HepG2 (cell line): ENCODE data around the gene ZNF280A. TPM values are rescaled to one million over a fixed set of nuclear protein-coding genes. Genes with fewer than 3 reads are reported as not detected.
A peak's percentile ranks its signal among the peaks of the same experiment; 100 is the strongest.

Experiments used
- GATA4 ChIP-seq: sonication (generic); IDR thresholded peaks from 2 replicates; pipeline ENCODE4 v1.6.1; 2016; ENCODE audit warnings: antibody characterized with exemption, low read depth, borderline replicate concordance
- MLXIP ChIP-seq: sonication (generic); formaldehyde crosslinking; IDR thresholded peaks from 2 replicates; pipeline ENCODE4 v1.9.0; 2021; ENCODE audit warnings: missing genetic modification reagents, borderline replicate concordance
- STAG1 ChIP-seq: sonication (generic); formaldehyde crosslinking; IDR thresholded peaks from 2 replicates; pipeline ENCODE4 v1.4.0; 2020; ENCODE audit warnings: missing genetic modification reagents
- TAF15 ChIP-seq: fragments of 200-400 bp; formaldehyde crosslinking; IDR thresholded peaks from one replicate; pipeline ENCODE4 v1.6.1; 2018; ENCODE audit warnings: mild to moderate bottlenecking, low read depth, low read length; ENCODE audit not compliant: poor library complexity, severe bottlenecking
- THYN1 ChIP-seq: sonication (generic); formaldehyde crosslinking; IDR thresholded peaks from 2 replicates; pipeline ENCODE4 v1.8.1; 2023; ENCODE audit warnings: low read depth, mild to moderate bottlenecking, moderate library complexity, missing genetic modification reagents, borderline replicate concordance
- ZNF407 ChIP-seq: sonication (generic); formaldehyde crosslinking; IDR thresholded peaks from one replicate; pipeline ENCODE4 v1.5.1; 2020; ENCODE audit warnings: mild to moderate bottlenecking, missing genetic modification reagents; ENCODE audit errors: not compliant biosample characterization
- polyA plus RNA-seq, 8 experiments: library from polyadenylated mRNA; depleted of rRNA in 3 of 8; stranded (reverse) in 7 of 8; unstranded in 1 of 8; fragments of >200 nt; fragmentation: Illumina TruSeq in 4 of 8; extraction: Trizol in 4 of 8; gene quantifications; 2 replicates each; pipeline versions ENCODE4 v1.2.1 to v1.2.3, GENCODE V29; 2011 to 2016; ENCODE audit warnings: low read depth in 4 of 8, missing spikeins in 1 of 8, mixed read lengths in 1 of 8; ENCODE audit not compliant: insufficient read depth in 1 of 8
- total RNA-seq, 5 experiments: library from RNA; depleted of rRNA; stranded (reverse); fragments of >200 nt; fragmentation: Illumina TruSeq; extraction: Trizol; gene quantifications; 2 replicates each; pipeline ENCODE4 v1.2.3, GENCODE V29; 2016; ENCODE audit warnings: low read depth in 1 of 5
- TF ChIP-seq, protein P1 (sequence below): IDR thresholded peaks from 2 replicates; pipeline ENCODE4 v1.6.1; 2016; ENCODE audit warnings: missing compliant biosample characterization, missing genetic modification reagents, borderline replicate concordance
- TF ChIP-seq, protein P2 (sequence below): sonication (generic); formaldehyde crosslinking; IDR thresholded peaks from 2 replicates; pipeline ENCODE4 v1.5.1; 2020; ENCODE audit warnings: mild to moderate bottlenecking, missing genetic modification reagents, moderate library complexity

ZNF280A gene
- total and polyA plus RNA-seq, 2 of the 13 experiments (the other 11 are each of a cell fraction or from before 2014, with no cell fraction given): 1.4 to 2.9 TPM

DNA sequence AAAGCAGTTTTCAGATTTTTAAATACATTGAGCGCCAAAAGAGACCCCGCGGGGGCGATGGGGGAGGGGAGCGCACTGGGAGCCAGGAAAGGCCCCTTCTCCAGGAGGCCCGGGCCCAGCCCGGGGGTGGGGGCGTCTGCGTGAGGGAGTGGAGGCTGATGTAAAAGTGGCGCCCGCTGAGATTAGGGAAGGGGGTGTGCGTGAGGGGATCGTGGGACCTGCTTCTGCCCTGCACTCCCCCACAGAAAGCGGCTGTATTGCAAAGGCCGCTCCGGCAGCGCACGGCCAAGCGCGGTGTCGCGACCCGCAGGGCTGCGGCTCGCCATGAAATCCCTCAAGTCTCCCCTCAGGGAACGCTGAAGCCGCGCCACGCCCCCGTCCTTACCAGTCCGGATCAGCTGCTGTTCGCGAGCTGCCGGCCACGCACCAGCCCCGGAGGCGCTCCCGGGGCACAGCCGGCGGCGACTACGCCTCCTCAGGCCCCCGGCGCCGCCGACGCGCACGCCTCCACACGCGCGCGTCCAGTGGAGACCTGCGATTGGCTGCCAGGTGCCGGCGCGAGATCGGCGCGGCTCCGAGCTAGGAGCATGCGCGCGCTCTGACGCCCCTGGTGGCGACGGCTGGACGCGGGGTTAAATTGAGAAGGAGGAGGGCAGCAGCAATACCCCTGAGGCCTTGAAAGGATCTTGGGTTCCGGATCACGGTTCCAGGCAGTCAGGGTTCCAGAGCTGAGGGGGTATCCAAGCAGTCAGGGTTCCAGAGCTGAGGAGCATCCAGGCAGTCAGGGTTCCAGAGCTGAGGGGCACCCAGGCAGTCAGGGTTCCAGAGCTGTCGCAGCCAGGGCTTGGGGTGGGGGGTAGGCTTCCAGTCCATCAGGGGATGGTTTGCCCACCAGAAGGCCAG lies 11.5 kb downstream of the ZNF280A start, which contains the start of gene ZNF280B (continued):
- TF ChIP-seq ZNF407 (CRISPR knock-in tag) (no peak), GATA4 (no peak), STAG1 (CRISPR knock-in tag) (no peak), THYN1 (CRISPR knock-in tag) (no peak), MLXIP (no peak), TAF15 (no peak)
- TF ChIP-seq, protein P1, sequence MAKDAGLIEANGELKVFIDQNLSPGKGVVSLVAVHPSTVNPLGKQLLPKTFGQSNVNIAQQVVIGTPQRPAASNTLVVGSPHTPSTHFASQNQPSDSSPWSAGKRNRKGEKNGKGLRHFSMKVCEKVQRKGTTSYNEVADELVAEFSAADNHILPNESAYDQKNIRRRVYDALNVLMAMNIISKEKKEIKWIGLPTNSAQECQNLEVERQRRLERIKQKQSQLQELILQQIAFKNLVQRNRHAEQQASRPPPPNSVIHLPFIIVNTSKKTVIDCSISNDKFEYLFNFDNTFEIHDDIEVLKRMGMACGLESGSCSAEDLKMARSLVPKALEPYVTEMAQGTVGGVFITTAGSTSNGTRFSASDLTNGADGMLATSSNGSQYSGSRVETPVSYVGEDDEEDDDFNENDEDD (CRISPR knock-in tag): peak; percentile 94
- TF ChIP-seq, protein P2, sequence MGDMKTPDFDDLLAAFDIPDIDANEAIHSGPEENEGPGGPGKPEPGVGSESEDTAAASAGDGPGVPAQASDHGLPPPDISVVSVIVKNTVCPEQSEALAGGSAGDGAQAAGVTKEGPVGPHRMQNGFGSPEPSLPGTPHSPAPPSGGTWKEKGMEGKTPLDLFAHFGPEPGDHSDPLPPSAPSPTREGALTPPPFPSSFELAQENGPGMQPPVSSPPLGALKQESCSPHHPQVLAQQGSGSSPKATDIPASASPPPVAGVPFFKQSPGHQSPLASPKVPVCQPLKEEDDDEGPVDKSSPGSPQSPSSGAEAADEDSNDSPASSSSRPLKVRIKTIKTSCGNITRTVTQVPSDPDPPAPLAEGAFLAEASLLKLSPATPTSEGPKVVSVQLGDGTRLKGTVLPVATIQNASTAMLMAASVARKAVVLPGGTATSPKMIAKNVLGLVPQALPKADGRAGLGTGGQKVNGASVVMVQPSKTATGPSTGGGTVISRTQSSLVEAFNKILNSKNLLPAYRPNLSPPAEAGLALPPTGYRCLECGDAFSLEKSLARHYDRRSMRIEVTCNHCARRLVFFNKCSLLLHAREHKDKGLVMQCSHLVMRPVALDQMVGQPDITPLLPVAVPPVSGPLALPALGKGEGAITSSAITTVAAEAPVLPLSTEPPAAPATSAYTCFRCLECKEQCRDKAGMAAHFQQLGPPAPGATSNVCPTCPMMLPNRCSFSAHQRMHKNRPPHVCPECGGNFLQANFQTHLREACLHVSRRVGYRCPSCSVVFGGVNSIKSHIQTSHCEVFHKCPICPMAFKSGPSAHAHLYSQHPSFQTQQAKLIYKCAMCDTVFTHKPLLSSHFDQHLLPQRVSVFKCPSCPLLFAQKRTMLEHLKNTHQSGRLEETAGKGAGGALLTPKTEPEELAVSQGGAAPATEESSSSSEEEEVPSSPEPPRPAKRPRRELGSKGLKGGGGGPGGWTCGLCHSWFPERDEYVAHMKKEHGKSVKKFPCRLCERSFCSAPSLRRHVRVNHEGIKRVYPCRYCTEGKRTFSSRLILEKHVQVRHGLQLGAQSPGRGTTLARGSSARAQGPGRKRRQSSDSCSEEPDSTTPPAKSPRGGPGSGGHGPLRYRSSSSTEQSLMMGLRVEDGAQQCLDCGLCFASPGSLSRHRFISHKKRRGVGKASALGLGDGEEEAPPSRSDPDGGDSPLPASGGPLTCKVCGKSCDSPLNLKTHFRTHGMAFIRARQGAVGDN (CRISPR knock-in tag): peak; percentile 95
